ENCODE data around the gene RAB8B. TPM values are rescaled to one million over a fixed set of nuclear protein-coding genes. Genes with fewer than 3 reads are reported as not detected.

RAB8B gene
- total RNA-seq, 3 donors from 2014 or later: 7.4 to 26.4 (median 18.3) TPM

GRCh38 chr15:63172851-63173451 lies 16.5 kb upstream of the RAB8B start:
- intact Hi-C loops (cut with DNase I, micrococcal nuclease): no loop called here
- no peak for TF ChIP-seq CTCF (IDR thresholded peaks at IDR 0.05)
- DNase-seq: no peak
- no peak for ATAC-seq
- Histone ChIP-seq H3K9me3 (no peaks in the 10 kb centered on the region), H3K4me3 (no peak overlapping the region), H3K4me1 (ENCODE audit: low read depth) (no peaks in the 10 kb centered on the region), H3K36me3 (ENCODE audit: low read depth) (no peaks in the 10 kb centered on the region)

- intact Hi-C loops (cut with DNase I, micrococcal nuclease): no loop called here
- no peak overlapping the region for H3K4me3 ChIP-seq
- no peaks in the 10 kb centered on the region for H3K36me3 ChIP-seq (ENCODE audit: low read depth)
- H3K9me3 ChIP-seq: no peaks in the 10 kb centered on the region
- DNase-seq (no peak), ATAC-seq (no peak)
- TF ChIP-seq CTCF (IDR thresholded peaks at IDR 0.05): no peak
- H3K4me1 ChIP-seq (ENCODE audit: low read depth): no peaks in the 10 kb centered on the region
Measured at GRCh38 chr15:63176302-63176701, 13.1 kb upstream of the RAB8B start.

- TF ChIP-seq CTCF (IDR thresholded peaks at IDR 0.05): no peak
- Histone ChIP-seq H3K4me3 (no peak overlapping the region), H3K4me1 (ENCODE audit: low read depth) (no peaks in the 10 kb centered on the region), H3K9me3 (no peaks in the 10 kb centered on the region), H3K36me3 (ENCODE audit: low read depth) (no peaks in the 10 kb centered on the region)
- ATAC-seq (peak; percentile 31), DNase-seq (no peak)
- intact Hi-C loops (cut with DNase I, micrococcal nuclease): no loop called here
Measured at GRCh38 chr15:63178034-63178433, 11.4 kb upstream of the RAB8B start.

GRCh38 chr15:63180746-63181145 lies 8.7 kb upstream of the RAB8B start:
- no peak for TF ChIP-seq CTCF (IDR thresholded peaks at IDR 0.05)
- H3K36me3 ChIP-seq (ENCODE audit: low read depth): no peaks in the 10 kb centered on the region
- H3K9me3 ChIP-seq: no peaks in the 10 kb centered on the region
- no peak for ATAC-seq
- no peaks in the 10 kb centered on the region for H3K4me1 ChIP-seq (ENCODE audit: low read depth)
- H3K4me3 ChIP-seq: no peak overlapping the region
- DNase-seq: no peak
- intact Hi-C loops (cut with DNase I, micrococcal nuclease): no loop called here

GRCh38 chr15:63181648-63182047 lies 7.8 kb upstream of the RAB8B start:
- no peak for ATAC-seq
- DNase-seq: no peak
- Histone ChIP-seq H3K4me3 (no peak overlapping the region), H3K4me1 (ENCODE audit: low read depth) (no peaks in the 10 kb centered on the region), H3K9me3 (no peaks in the 10 kb centered on the region), H3K36me3 (ENCODE audit: low read depth) (no peaks in the 10 kb centered on the region)
- intact Hi-C loops (cut with DNase I, micrococcal nuclease): no loop called here
- TF ChIP-seq CTCF (IDR thresholded peaks at IDR 0.05): no peak

- peaks cover 5% of the 10 kb centered on the region for H3K4me1 ChIP-seq (ENCODE audit: low read depth)
- no peaks in the 10 kb centered on the region for H3K36me3 ChIP-seq (ENCODE audit: low read depth)
- TF ChIP-seq CTCF (IDR thresholded peaks at IDR 0.05): no peak
- no peaks in the 10 kb centered on the region for H3K9me3 ChIP-seq
- intact Hi-C loops (cut with DNase I, micrococcal nuclease): no loop called here
- H3K4me3 ChIP-seq: no peak overlapping the region
- DNase-seq (no peak), ATAC-seq (no peak)
Measured at GRCh38 chr15:63185206-63185605, 4.2 kb upstream of the RAB8B start.

Data from mucosa of descending colon (tissue), 3 donors.